AG09309 (cell line): ENCODE measurements around the gene ID2.

ENCODE experiments used
- DNase-seq: peaks from one replicate; pipeline ENCODE4 v3.0.0-alpha.2; 2010; ENCODE audit warnings: low read depth
- H3K4me3 ChIP-seq: 2 replicates; pipeline ENCODE4 v1.5.1; 2011; ENCODE audit warnings: mild to moderate bottlenecking, low read depth, low read length, moderate library complexity; ENCODE audit not compliant: control insufficient read depth
- TF ChIP-seq, protein P1 (sequence below): IDR thresholded peaks from 2 replicates; pipeline ENCODE4 v1.5.1; 2011; ENCODE audit warnings: mild to moderate bottlenecking, low read depth, low read length, inconsistent platforms; ENCODE audit not compliant: insufficient read depth, control insufficient read depth; ENCODE audit errors: missing control alignments

ID2 gene

DNA sequence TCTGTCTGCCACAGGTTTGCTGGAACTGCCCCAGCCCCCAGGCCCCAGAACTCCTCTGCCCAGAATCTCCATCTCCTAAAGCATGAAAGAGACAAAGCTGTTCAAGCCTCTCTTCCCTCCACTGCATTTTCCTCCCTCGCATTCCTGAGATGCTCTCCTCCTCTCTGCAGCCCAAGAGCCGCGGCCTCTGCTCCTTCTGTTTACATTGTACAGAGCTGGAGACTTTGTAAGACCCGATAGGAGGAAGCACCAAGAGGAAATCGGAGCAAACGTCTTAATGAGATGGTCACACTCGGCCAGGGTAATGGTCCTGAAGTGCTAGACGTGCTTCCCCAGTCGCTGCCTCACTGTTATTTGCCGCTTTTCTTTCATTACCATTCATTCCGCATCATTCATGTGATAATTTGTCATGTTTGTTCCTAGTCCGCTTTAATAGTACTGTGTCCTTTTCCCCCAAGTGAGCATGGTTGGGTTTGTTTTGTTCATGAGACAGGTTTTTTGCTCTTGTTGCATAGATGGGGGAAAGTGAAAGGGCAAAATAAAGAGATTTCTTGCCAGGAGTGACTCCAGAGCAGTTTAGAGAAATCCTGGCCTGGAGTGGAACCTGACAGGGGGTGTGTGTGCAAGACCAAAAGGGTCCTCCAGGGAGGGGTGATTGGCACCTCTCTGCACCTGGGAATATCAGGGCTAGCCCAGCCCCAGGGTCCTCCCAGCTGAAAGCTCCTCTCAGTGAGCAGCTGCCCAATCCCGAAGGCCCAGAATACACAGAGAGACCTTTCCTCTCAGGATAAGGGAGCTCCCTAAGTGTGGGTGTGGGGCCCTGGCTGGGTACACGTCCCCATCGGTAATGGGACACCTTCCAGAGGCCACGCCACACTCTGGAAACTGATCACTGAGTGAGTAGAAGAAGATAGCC is 44.9 kb upstream of the ID2 start:
- no peak for DNase-seq
- TF ChIP-seq, protein P1, sequence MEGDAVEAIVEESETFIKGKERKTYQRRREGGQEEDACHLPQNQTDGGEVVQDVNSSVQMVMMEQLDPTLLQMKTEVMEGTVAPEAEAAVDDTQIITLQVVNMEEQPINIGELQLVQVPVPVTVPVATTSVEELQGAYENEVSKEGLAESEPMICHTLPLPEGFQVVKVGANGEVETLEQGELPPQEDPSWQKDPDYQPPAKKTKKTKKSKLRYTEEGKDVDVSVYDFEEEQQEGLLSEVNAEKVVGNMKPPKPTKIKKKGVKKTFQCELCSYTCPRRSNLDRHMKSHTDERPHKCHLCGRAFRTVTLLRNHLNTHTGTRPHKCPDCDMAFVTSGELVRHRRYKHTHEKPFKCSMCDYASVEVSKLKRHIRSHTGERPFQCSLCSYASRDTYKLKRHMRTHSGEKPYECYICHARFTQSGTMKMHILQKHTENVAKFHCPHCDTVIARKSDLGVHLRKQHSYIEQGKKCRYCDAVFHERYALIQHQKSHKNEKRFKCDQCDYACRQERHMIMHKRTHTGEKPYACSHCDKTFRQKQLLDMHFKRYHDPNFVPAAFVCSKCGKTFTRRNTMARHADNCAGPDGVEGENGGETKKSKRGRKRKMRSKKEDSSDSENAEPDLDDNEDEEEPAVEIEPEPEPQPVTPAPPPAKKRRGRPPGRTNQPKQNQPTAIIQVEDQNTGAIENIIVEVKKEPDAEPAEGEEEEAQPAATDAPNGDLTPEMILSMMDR = no peak
- H3K4me3 ChIP-seq = no peak overlapping the region

DNA sequence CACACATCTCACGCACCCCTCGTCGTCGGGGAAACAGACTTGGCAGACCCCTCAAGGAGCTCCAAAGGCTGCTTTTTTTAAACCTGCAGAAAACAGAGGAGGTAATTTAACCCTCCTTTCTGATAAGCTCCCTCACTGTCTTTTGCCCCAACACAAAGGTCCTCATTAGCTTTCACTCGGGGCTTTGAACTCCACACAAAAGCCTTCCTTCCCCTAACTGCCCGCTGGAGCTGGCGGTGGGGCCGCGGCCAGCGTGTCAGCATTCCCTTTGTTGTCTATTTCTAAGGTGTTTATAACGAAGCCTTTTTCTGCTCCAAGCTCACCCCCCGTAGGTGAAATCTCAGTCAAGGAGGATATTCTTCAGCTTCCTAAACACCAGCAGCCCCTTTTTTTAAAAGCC is 43.5 kb upstream of the ID2 start:
- TF ChIP-seq, protein P1 = no peak
- DNase-seq = no peak
- H3K4me3 ChIP-seq = no peak overlapping the region

DNA sequence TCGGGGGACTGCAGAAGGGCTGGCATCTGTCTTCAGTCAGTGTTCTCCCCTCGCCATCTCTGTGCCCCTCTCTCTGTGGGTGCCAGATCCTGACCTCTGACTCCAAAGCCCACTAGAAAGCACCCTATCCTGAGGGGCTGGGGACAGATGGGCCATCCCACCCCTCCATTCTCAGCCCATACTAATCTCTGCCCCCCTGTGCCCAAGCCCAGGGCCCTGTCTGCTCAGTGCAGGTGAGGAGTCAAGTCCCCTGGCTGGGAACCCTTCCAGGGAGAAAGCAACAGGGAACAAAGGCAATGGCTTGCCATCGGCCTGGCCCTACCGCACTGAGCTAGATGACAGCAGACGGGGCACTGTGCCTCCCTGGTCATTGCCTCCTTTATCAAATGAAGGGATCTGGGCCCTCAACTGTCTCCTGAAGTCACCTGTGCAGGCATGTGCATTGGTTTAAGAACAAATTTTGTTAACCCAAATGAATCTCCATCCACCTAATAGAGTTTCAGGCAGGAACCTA is 42.7 kb upstream of the ID2 start:
- no peak overlapping the region for H3K4me3 ChIP-seq
- DNase-seq = no peak
- TF ChIP-seq, protein P1 = no peak

DNA sequence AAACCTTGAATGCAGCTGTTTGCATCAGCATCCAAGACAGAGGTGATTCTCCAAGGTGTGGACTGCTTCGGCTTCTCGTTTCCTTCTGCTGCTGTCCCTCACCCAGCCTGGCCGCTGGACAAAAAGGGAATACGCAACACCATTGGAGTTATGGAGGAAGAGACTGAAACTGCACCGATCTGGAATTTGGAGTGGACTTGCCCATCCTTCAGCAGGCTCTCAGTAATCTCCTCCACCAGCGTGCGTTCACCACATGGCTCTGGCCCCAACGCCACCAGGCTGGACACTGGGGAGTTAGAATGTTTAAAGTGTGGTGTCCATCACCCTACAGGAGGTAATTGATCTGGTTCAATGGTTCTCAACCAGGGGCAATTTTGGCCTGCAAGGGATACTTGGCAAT is 41.4 kb upstream of the ID2 start:
- H3K4me3 ChIP-seq = no peak overlapping the region
- TF ChIP-seq, protein P1 = no peak
- no peak for DNase-seq

DNA sequence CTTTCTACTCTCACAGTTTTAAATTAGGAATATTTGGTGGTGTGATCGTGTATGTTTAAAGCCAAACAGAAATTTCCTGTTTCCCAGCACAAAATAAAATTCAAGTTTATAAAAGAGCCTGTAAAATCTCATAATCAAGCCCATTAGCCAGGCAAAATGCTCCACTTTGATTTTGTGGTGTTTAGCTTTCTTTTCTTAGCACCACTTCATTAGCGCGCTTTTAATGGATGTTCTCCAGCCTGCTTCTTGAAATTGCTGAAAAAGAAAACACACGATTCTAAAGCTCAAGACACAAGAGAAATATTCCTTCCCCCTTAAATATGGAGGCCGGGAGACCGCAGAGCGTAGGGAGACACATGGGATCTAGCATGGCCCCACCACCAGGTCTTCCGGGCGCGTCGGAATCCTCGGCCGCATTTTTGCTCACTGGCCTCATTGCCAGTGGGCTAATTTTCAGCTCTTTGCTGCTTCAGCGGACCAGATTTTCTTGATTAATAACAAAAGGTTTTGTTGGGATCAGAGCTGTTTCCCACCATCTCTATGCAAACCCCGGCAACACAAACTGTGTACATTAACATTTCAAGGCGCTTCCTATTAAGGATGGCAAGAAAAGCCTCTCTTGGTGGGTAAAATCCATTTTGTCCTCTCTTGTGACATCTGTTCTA is 40.4 kb upstream of the ID2 start:
- no peak for DNase-seq
- no peak overlapping the region for H3K4me3 ChIP-seq
- TF ChIP-seq, protein P1 = no peak

DNA sequence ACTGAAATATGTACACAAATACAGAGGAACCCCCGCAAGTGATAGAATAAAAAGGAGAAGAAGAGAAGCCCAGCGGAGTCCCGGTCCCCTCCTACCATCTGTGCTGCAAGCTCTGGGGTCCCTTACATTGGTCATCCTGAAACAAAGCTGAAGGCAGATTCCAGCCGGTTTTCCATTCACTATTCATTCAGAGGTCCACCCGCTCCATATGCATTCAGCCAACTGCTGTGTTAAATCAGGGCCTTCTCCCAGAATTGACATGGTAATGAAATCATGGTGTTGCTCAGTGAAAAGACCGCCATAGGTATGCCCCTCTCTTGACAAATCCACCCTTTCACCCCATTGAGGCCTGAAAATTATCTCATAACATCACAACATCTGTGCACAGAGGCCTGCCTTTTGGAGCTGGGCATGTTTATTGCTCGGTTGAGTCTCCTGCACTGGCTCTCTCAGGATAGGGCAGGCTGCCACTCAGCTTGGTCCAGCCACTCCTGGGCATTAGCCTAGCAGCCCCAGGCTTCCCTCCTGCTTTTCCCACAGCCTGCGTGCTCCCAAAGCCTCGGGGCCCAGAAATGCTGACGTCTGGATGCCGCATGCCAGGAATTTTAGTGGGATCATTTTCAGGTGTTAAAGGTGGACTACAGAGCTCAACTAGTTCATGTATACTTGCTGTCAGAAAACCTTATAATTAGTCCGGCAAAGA is 39.3 kb upstream of the ID2 start:
- no peak for DNase-seq
- no peak overlapping the region for H3K4me3 ChIP-seq
- TF ChIP-seq, protein P1 = no peak
